ENCODE data around the gene C1orf74.

- TF ChIP-seq CTCF (IDR thresholded peaks at IDR 0.05) (no peak), POLR2A (IDR thresholded peaks at IDR 0.05) (no peak)
Observed at GRCh38 chr1:209766051-209766450, 18.3 kb downstream of the C1orf74 start.
